Measurements from ENCODE around the gene DGKG. TPM values are rescaled to one million over a fixed set of nuclear protein-coding genes. Genes with fewer than 3 reads are reported as not detected.

Gene DGKG
- total and polyA plus RNA-seq, 2 of the 8 experiments (the other 6 are each of a cell fraction or from before 2014, with no cell fraction given): 0.30 to 0.48 TPM

DNA sequence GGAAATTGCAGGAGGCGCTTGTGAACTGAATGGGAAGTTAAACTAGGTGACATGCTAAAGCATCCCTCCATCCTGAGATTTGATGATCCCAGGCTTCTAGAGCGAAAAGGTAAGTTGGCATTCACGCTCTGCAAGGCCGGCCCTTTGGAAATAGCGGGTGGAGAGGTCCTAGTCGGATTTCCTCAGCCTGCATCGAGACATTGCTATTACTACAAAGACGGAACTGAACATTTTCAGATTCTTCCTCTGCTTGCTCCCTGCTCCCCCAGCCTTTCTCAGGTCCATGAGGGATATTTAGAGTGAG lies 77.7 kb downstream of the DGKG start:
- FAIRE-seq: no peak
- TF ChIP-seq KDM4A (IDR thresholded peaks at IDR 0.05; ENCODE audit: low read depth, low read length, severe bottlenecking) (no peak), RNF2 (IDR thresholded peaks at IDR 0.05; ENCODE audit: borderline replicate concordance, low read depth, low read length, missing control alignments, poor library complexity, severe bottlenecking) (no peak), ASH2L (IDR thresholded peaks at IDR 0.05; ENCODE audit: low read length) (no peak), CBX8 (IDR thresholded peaks at IDR 0.05; ENCODE audit: borderline replicate concordance, low read depth, low read length) (no peak), BACH1 (IDR thresholded peaks at IDR 0.05; ENCODE audit: low read length) (no peak), SP1 (IDR thresholded peaks at IDR 0.05; ENCODE audit: low read depth, low read length) (no peak), SUZ12 (IDR thresholded peaks at IDR 0.05; ENCODE audit: low read length) (no peak), GABPA (IDR thresholded peaks at IDR 0.05; ENCODE audit: borderline replicate concordance, insufficient read depth, low read length) (no peak), GTF2F1 (IDR thresholded peaks at IDR 0.05; ENCODE audit: borderline replicate concordance, low read depth, low read length) (no peak), POLR2AphosphoS5 (IDR thresholded peaks at IDR 0.05; ENCODE audit: low read depth, low read length) (no peak), SP4 (IDR thresholded peaks at IDR 0.05; ENCODE audit: low read length) (no peak)
- TF ChIP-seq, protein P1, sequence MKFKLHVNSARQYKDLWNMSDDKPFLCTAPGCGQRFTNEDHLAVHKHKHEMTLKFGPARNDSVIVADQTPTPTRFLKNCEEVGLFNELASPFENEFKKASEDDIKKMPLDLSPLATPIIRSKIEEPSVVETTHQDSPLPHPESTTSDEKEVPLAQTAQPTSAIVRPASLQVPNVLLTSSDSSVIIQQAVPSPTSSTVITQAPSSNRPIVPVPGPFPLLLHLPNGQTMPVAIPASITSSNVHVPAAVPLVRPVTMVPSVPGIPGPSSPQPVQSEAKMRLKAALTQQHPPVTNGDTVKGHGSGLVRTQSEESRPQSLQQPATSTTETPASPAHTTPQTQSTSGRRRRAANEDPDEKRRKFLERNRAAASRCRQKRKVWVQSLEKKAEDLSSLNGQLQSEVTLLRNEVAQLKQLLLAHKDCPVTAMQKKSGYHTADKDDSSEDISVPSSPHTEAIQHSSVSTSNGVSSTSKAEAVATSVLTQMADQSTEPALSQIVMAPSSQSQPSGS (IDR thresholded peaks at IDR 0.05; ENCODE audit: low read length): no peak
- TF ChIP-seq, protein P2, sequence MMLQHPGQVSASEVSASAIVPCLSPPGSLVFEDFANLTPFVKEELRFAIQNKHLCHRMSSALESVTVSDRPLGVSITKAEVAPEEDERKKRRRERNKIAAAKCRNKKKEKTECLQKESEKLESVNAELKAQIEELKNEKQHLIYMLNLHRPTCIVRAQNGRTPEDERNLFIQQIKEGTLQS (IDR thresholded peaks at IDR 0.05; ENCODE audit: insufficient read depth, low read depth, low read length): no peak

More for the DNA sequence above, 77.7 kb downstream of the DGKG start:
- Histone ChIP-seq H4K5ac (ENCODE audit: insufficient read length, low read depth, low read length) (no peak overlapping the region), H2AK5ac (ENCODE audit: low read depth, low read length) (no peak overlapping the region), H3K9me3 (ENCODE audit: insufficient read depth in 2 of 2, low read depth in 1 of 2, low read length in 1 of 2) (no peaks in the 10 kb centered on the region), H3K79me2 (ENCODE audit: control insufficient read depth in 1 of 2, insufficient read depth in 2 of 2, low read length in 2 of 2) (no peaks in the 10 kb centered on the region), H2BK15ac (ENCODE audit: low read length) (no peak overlapping the region), H3K27me3 (replicated peaks in 1 of 4; ENCODE audit: control insufficient read depth in 3 of 4, extremely low read depth in 1 of 4, insufficient read depth in 3 of 4, low read length in 3 of 4) (no peaks in the 10 kb centered on the region), H3K9ac (replicated peaks in 1 of 4; ENCODE audit: extremely low read depth in 1 of 4, low read depth in 3 of 4, low read length in 3 of 4) (no peak overlapping the region), H2BK5ac (ENCODE audit: low read depth, low read length) (no peak overlapping the region), H3K4me2 (ENCODE audit: insufficient read depth in 1 of 2, low read depth in 2 of 2, low read length in 2 of 2) (no peak overlapping the region), H3K27ac (ENCODE audit: low read depth, low read length) (no peak overlapping the region), H3K36me3 (ENCODE audit: control insufficient read depth in 2 of 4, insufficient read depth in 4 of 4, low read length in 3 of 4) (no peaks in the 10 kb centered on the region), H3K4me1 (replicated peaks in 1 of 4; ENCODE audit: control insufficient read depth in 3 of 4, insufficient read depth in 4 of 4, low read length in 3 of 4) (no peaks in the 10 kb centered on the region), H4K20me1 (replicated peaks in 1 of 2; ENCODE audit: control insufficient read depth in 1 of 2, insufficient read depth in 2 of 2, low read length in 2 of 2) (no peaks in the 10 kb centered on the region), H4K91ac (replicated peaks; ENCODE audit: insufficient read length, low read length) (no peak overlapping the region), H4K8ac (ENCODE audit: extremely low read depth, insufficient read depth, low read length) (no peak overlapping the region), H2AFZ (ENCODE audit: low read length) (no peak overlapping the region), H2BK120ac (replicated peaks; ENCODE audit: low read depth, low read length) (no peak overlapping the region), H3K4me3 (ENCODE audit: extremely low read depth in 1 of 4, insufficient read depth in 2 of 4, low read depth in 3 of 4, low read length in 4 of 4) (no peak overlapping the region), H2BK12ac (ENCODE audit: low read depth, low read length) (no peak overlapping the region), H3K23me2 (ENCODE audit: low read depth, low read length) (no peaks in the 10 kb centered on the region), H3K23ac (ENCODE audit: insufficient read length) (no peak overlapping the region), H3K4ac (replicated peaks; ENCODE audit: insufficient read length, low read depth, low read length) (no peak overlapping the region), H3K79me1 (ENCODE audit: low read depth, low read length) (no peaks in the 10 kb centered on the region), H3K18ac (ENCODE audit: extremely low read depth, low read length) (no peak overlapping the region), H3K56ac (replicated peaks; ENCODE audit: insufficient read length, low read depth, low read length) (no peak overlapping the region), H3K14ac (ENCODE audit: insufficient read length) (no peak overlapping the region), H2BK20ac (ENCODE audit: low read length) (no peak overlapping the region)
- CTCF ChIA-PET (ENCODE audit: partially characterized antibody): interaction anchor here (0.8 kb wide), 1 partner anchor 27 kb away, joined by 3 read pairs; no protein-coding TSS in a partner anchor
- POLR2A ChIA-PET (ENCODE audit: partially characterized antibody): no interaction called here
- no peak for DNase-seq (ENCODE audit: low read depth in 1 of 2, low spot score in 2 of 2)
- 96% methylated on average over 8 of the region's 8 CpGs; no CpG with 5 or more reads in 1 of the 2 experiments for WGBS, 2 experiments (ENCODE audit: extremely low coverage in 1 of 2, insufficient coverage in 1 of 2, insufficient read length in 1 of 2, insufficient replicate concordance in 2 of 2, low coverage in 1 of 2, low lambda C conversion rate in 2 of 2, missing lambda C conversion rate in 1 of 2)
